AG04450 (cell line): Measurements from ENCODE around the gene DESI2. TPM values are rescaled to one million over a fixed set of nuclear protein-coding genes. Genes with fewer than 3 reads are reported as not detected.

Source experiments
- CTCF ChIA-PET: fragments of 300-600, 350-600 bp; formaldehyde crosslinking; extraction: SDS; loops from one replicate; lab custom pipeline; 2022; ENCODE audit warnings: antibody characterized with exemption, inconsistent platforms; lab: Charles Lee
- POLR2A ChIA-PET: fragments of 350-600 bp; formaldehyde crosslinking; extraction: SDS; loops from one replicate; lab custom pipeline; 2021; ENCODE audit warnings: antibody characterized with exemption, inconsistent platforms; lab: Yijun Ruan, JAX
- DNase-seq: peaks from one replicate; pipeline ENCODE4 v3.0.0-alpha.2; 2011; ENCODE audit warnings: low read depth, low spot score
- H3K27ac ChIP-seq: one replicate; pipeline ENCODE4 v1.5.1; 2012; ENCODE audit warnings: low read depth, low read length, control low read depth
- H3K27me3 ChIP-seq: one replicate; pipeline ENCODE4 v1.6.0; 2012; ENCODE audit warnings: low read length; ENCODE audit not compliant: control insufficient read depth, insufficient read depth
- H3K4me3 ChIP-seq: 2 replicates; pipeline ENCODE4 v1.5.1; 2011; ENCODE audit warnings: mild to moderate bottlenecking, low read depth, low read length, control low read depth
- H3K9me3 ChIP-seq: 2 replicates; pipeline ENCODE4 v1.5.1; 2012; ENCODE audit warnings: low read length; ENCODE audit not compliant: control insufficient read depth, insufficient read depth
- CTCF ChIP-seq: IDR thresholded peaks from 2 replicates; pipeline ENCODE4 v1.5.1; 2011; ENCODE audit warnings: low read depth, low read length, control low read depth, inconsistent platforms
- polyA plus RNA-seq: library from polyadenylated mRNA; depleted of rRNA; stranded (reverse); fragments of >200 nt; gene quantifications from 2 replicates; pipeline ENCODE4 v1.2.3, GENCODE V29; 2011

Gene DESI2
- polyA plus RNA-seq, 1 experiment, result 60.2 TPM

GRCh38 chr1:244614879-244615278, 38.0 kb upstream of the DESI2 start:
- Histone ChIP-seq H3K27me3 (peaks cover 6% of the 10 kb centered on the region), H3K4me3 (no peak overlapping the region), H3K9me3 (no peaks in the 10 kb centered on the region), H3K27ac (no peak overlapping the region)
- no peak for TF ChIP-seq CTCF
- no peak for DNase-seq
- ChIA-PET CTCF (interaction anchor here (1.1 to 2.3 kb wide), 2 partner anchors 11 to 182 kb away, joined by 3 to 8 read pairs; no protein-coding TSS in a partner anchor), POLR2A (no interaction called here)

- no peak for DNase-seq
- ChIA-PET POLR2A (no interaction called here), CTCF (interaction anchor here (1.0 to 2.3 kb wide), 3 partner anchors 12 to 182 kb away, joined by 3 to 8 read pairs (median 3); no protein-coding TSS in a partner anchor)
These were observed 37.6 kb upstream of the DESI2 start for GRCh38 chr1:244615301-244615700.

GRCh38 chr1:244626709-244627108, 26.2 kb upstream of the DESI2 start:
- no peak for DNase-seq
- Histone ChIP-seq H3K27ac (no peak overlapping the region), H3K27me3 (peaks cover 3% of the 10 kb centered on the region), H3K9me3 (no peaks in the 10 kb centered on the region), H3K4me3 (no peak overlapping the region)
- no peak for TF ChIP-seq CTCF
- POLR2A ChIA-PET, result no interaction called here
- CTCF ChIA-PET, result interaction anchor here (0.7 kb wide), 1 partner anchor 527 kb away, joined by 9 read pairs; no protein-coding TSS in a partner anchor

More at GRCh38 chr1:244615301-244615700, 37.6 kb upstream of the DESI2 start:
- H3K27ac ChIP-seq, result no peak overlapping the region
- peaks cover 6% of the 10 kb centered on the region for H3K27me3 ChIP-seq
- no peak for TF ChIP-seq CTCF
- no peak overlapping the region for H3K4me3 ChIP-seq
- no peaks in the 10 kb centered on the region for H3K9me3 ChIP-seq

GRCh38 chr1:244628789-244629188, 24.1 kb upstream of the DESI2 start:
- POLR2A ChIA-PET, result no interaction called here
- Histone ChIP-seq H3K27ac (no peak overlapping the region), H3K4me3 (no peak overlapping the region), H3K9me3 (no peaks in the 10 kb centered on the region), H3K27me3 (peaks cover 3% of the 10 kb centered on the region)
- DNase-seq, result no peak
- CTCF ChIA-PET, result no interaction called here
- TF ChIP-seq CTCF, result no peak

- ChIA-PET CTCF (no interaction called here), POLR2A (no interaction called here)
- no peak for TF ChIP-seq CTCF
- Histone ChIP-seq H3K9me3 (no peaks in the 10 kb centered on the region), H3K4me3 (no peak overlapping the region), H3K27me3 (peaks cover 4% of the 10 kb centered on the region), H3K27ac (no peak overlapping the region)
- no peak for DNase-seq
These were observed 19.8 kb upstream of the DESI2 start for GRCh38 chr1:244633140-244633539.
